HUES64 (cell line): Measurements from ENCODE around the gene GFPT2.

Experiments used
- H3K27ac ChIP-seq: 2 replicates; pipeline ENCODE4 v1.7.0; 2013; ENCODE audit warnings: low read depth, low read length, inconsistent platforms
- H3K27me3 ChIP-seq: 2 replicates; pipeline ENCODE4 v1.6.1; 2013; ENCODE audit warnings: mild to moderate bottlenecking, low read length; ENCODE audit not compliant: insufficient read depth
- H3K36me3 ChIP-seq: 2 replicates; pipeline ENCODE4 v1.6.1; 2013; ENCODE audit warnings: mild to moderate bottlenecking, low read length; ENCODE audit not compliant: insufficient read depth
- H3K4me1 ChIP-seq: 2 replicates; pipeline ENCODE4 v1.6.1; 2013; ENCODE audit warnings: mild to moderate bottlenecking, low read length, moderate library complexity; ENCODE audit not compliant: insufficient read depth
- H3K4me3 ChIP-seq: 2 replicates; pipeline ENCODE4 v1.5.1; 2013; ENCODE audit warnings: mild to moderate bottlenecking, low read length, moderate library complexity
- H3K9ac ChIP-seq: 2 replicates; pipeline ENCODE4 v1.6.1; 2013; ENCODE audit warnings: mild to moderate bottlenecking, low read depth, low read length
- H3K9me3 ChIP-seq: 2 replicates; pipeline ENCODE4 v1.6.1; 2013; ENCODE audit warnings: low read depth, low read length; ENCODE audit not compliant: insufficient read depth
- WGBS: fragments of 150-250, 120-280 bp; methylation state at CpG from one replicate; pipeline ENCODE4 v1.1.7; 2013; ENCODE audit warnings: missing lambda C conversion rate; 5-methylcytosine and 5-hydroxymethylcytosine counted together

GFPT2 gene

GRCh38 chr5:180377556-180378197 lies 24.5 kb upstream of the GFPT2 start:
- H3K9me3 ChIP-seq: no peaks in the 10 kb centered on the region
- no peaks in the 10 kb centered on the region for H3K36me3 ChIP-seq
- H3K9ac ChIP-seq: no peak overlapping the region
- 83% methylated on average over 13 of the region's 13 CpGs for WGBS
- H3K27me3 ChIP-seq: no peaks in the 10 kb centered on the region
- H3K27ac ChIP-seq: no peak overlapping the region
- no peaks in the 10 kb centered on the region for H3K4me1 ChIP-seq
- H3K4me3 ChIP-seq: no peak overlapping the region

GRCh38 chr5:180376511-180376910 lies 23.4 kb upstream of the GFPT2 start:
- H3K27me3 ChIP-seq: no peaks in the 10 kb centered on the region
- no peak overlapping the region for H3K27ac ChIP-seq
- no peaks in the 10 kb centered on the region for H3K4me1 ChIP-seq
- 94% methylated on average over 6 of the region's 6 CpGs for WGBS
- H3K9ac ChIP-seq: no peak overlapping the region
- H3K9me3 ChIP-seq: no peaks in the 10 kb centered on the region
- H3K4me3 ChIP-seq: no peak overlapping the region
- H3K36me3 ChIP-seq: no peaks in the 10 kb centered on the region

GRCh38 chr5:180375955-180376354 lies 22.8 kb upstream of the GFPT2 start:
- Histone ChIP-seq H3K4me3 (no peak overlapping the region), H3K27me3 (no peaks in the 10 kb centered on the region), H3K4me1 (no peaks in the 10 kb centered on the region), H3K27ac (no peak overlapping the region), H3K36me3 (no peaks in the 10 kb centered on the region), H3K9me3 (no peaks in the 10 kb centered on the region), H3K9ac (no peak overlapping the region)
- WGBS: 93% methylated on average over 8 of the region's 8 CpGs

GRCh38 chr5:180375291-180375690 lies 22.2 kb upstream of the GFPT2 start:
- Histone ChIP-seq H3K9ac (no peak overlapping the region), H3K4me1 (no peaks in the 10 kb centered on the region), H3K36me3 (no peaks in the 10 kb centered on the region), H3K27ac (no peak overlapping the region), H3K27me3 (no peaks in the 10 kb centered on the region), H3K4me3 (no peak overlapping the region), H3K9me3 (no peaks in the 10 kb centered on the region)
- 90% methylated on average over 9 of the region's 9 CpGs for WGBS

GRCh38 chr5:180373870-180374269 lies 20.7 kb upstream of the GFPT2 start:
- Histone ChIP-seq H3K9ac (no peak overlapping the region), H3K4me1 (no peaks in the 10 kb centered on the region), H3K9me3 (no peaks in the 10 kb centered on the region), H3K27me3 (no peaks in the 10 kb centered on the region), H3K36me3 (no peaks in the 10 kb centered on the region), H3K4me3 (no peak overlapping the region), H3K27ac (no peak overlapping the region)
- WGBS: 98% methylated on average over 2 of the region's 3 CpGs

- H3K36me3 ChIP-seq: no peaks in the 10 kb centered on the region
- H3K9me3 ChIP-seq: no peaks in the 10 kb centered on the region
- no peak overlapping the region for H3K27ac ChIP-seq
- H3K27me3 ChIP-seq: no peaks in the 10 kb centered on the region
- H3K4me3 ChIP-seq: no peak overlapping the region
- no peak overlapping the region for H3K9ac ChIP-seq
- H3K4me1 ChIP-seq: no peaks in the 10 kb centered on the region
- 93% methylated on average over 5 of the region's 5 CpGs for WGBS
These were observed 20.3 kb upstream of the GFPT2 start for GRCh38 chr5:180373454-180373853.

GRCh38 chr5:180371949-180372348 lies 18.8 kb upstream of the GFPT2 start:
- Histone ChIP-seq H3K4me1 (no peaks in the 10 kb centered on the region), H3K9me3 (no peaks in the 10 kb centered on the region), H3K27ac (no peak overlapping the region), H3K4me3 (no peak overlapping the region), H3K27me3 (no peaks in the 10 kb centered on the region), H3K9ac (no peak overlapping the region), H3K36me3 (no peaks in the 10 kb centered on the region)
- WGBS: 89% methylated on average over 5 of the region's 5 CpGs

- no peaks in the 10 kb centered on the region for H3K4me1 ChIP-seq
- no peak overlapping the region for H3K27ac ChIP-seq
- no peak overlapping the region for H3K4me3 ChIP-seq
- no peaks in the 10 kb centered on the region for H3K27me3 ChIP-seq
- no peak overlapping the region for H3K9ac ChIP-seq
- H3K9me3 ChIP-seq: no peaks in the 10 kb centered on the region
- no peaks in the 10 kb centered on the region for H3K36me3 ChIP-seq
- 95% methylated on average over 24 of the region's 24 CpGs for WGBS
These were observed 17.9 kb upstream of the GFPT2 start for GRCh38 chr5:180370861-180371641.

GRCh38 chr5:180367991-180368390 lies 14.9 kb upstream of the GFPT2 start:
- no peaks in the 10 kb centered on the region for H3K36me3 ChIP-seq
- H3K27me3 ChIP-seq: no peaks in the 10 kb centered on the region
- WGBS: 95% methylated on average over 4 of the region's 4 CpGs
- no peaks in the 10 kb centered on the region for H3K4me1 ChIP-seq
- no peak overlapping the region for H3K27ac ChIP-seq
- H3K9me3 ChIP-seq: no peaks in the 10 kb centered on the region
- H3K9ac ChIP-seq: no peak overlapping the region
- H3K4me3 ChIP-seq: no peak overlapping the region

- Histone ChIP-seq H3K27ac (no peak overlapping the region), H3K9ac (no peak overlapping the region), H3K9me3 (no peaks in the 10 kb centered on the region), H3K27me3 (no peaks in the 10 kb centered on the region), H3K36me3 (no peaks in the 10 kb centered on the region), H3K4me1 (no peaks in the 10 kb centered on the region), H3K4me3 (no peak overlapping the region)
- WGBS: 88% methylated on average over 3 of the region's 8 CpGs
These were observed 14.2 kb upstream of the GFPT2 start for GRCh38 chr5:180367300-180367699.

- Histone ChIP-seq H3K4me1 (no peaks in the 10 kb centered on the region), H3K36me3 (no peaks in the 10 kb centered on the region), H3K27me3 (no peaks in the 10 kb centered on the region), H3K27ac (no peak overlapping the region), H3K9me3 (no peaks in the 10 kb centered on the region), H3K9ac (no peak overlapping the region), H3K4me3 (no peak overlapping the region)
- WGBS: 83% methylated on average over 12 of the region's 12 CpGs
These were observed 13.2 kb upstream of the GFPT2 start for GRCh38 chr5:180366326-180366725.
